GM06990 (cell line): ENCODE measurements around the gene PANX2.
"Not testable (repeated sequence)": the region's sequence is repeated elsewhere in the genome, so short reads cannot be mapped to it uniquely, and the experiment has no call there.

Source experiments
- DNase-seq: peaks from one replicate; pipeline ENCODE4 v3.0.0-alpha.2; 2011; ENCODE audit not compliant: insufficient read length; ENCODE audit errors: extremely low read depth
- H3K27me3 ChIP-seq: replicated peaks from 2 replicates; pipeline ENCODE4 v1.6.0; 2011; ENCODE audit warnings: low read length; ENCODE audit not compliant: control insufficient read depth, insufficient read depth
- H3K36me3 ChIP-seq: 2 replicates; pipeline ENCODE4 v1.5.1; 2011; ENCODE audit warnings: low read length; ENCODE audit not compliant: control insufficient read depth, insufficient read depth
- H3K4me3 ChIP-seq: replicated peaks from 2 replicates; pipeline ENCODE4 v1.5.1; 2011; ENCODE audit warnings: low read depth, mild to moderate bottlenecking, control low read depth, low read length
- CTCF ChIP-seq: IDR thresholded peaks from 2 replicates; pipeline ENCODE4 v1.5.1; 2011; ENCODE audit warnings: low read length, control low read depth, mild to moderate bottlenecking, inconsistent platforms; ENCODE audit not compliant: insufficient read depth, poor library complexity, severe bottlenecking

PANX2 gene

GRCh38 chr22:50131894-50132293 lies 38.6 kb upstream of the PANX2 start:
- DNase-seq: no peak
- TF ChIP-seq CTCF: no peak
- Histone ChIP-seq H3K36me3 (no peaks in the 10 kb centered on the region), H3K4me3 (no peak overlapping the region), H3K27me3 (no peaks in the 10 kb centered on the region)

GRCh38 chr22:50134481-50134880 lies 36.0 kb upstream of the PANX2 start:
- no peak for TF ChIP-seq CTCF
- Histone ChIP-seq H3K4me3 (no peak overlapping the region), H3K36me3 (no peaks in the 10 kb centered on the region), H3K27me3 (no peaks in the 10 kb centered on the region)
- DNase-seq: no peak

GRCh38 chr22:50136581-50137015 lies 33.9 kb upstream of the PANX2 start:
- no peak for TF ChIP-seq CTCF
- DNase-seq: no peak
- no peaks in the 10 kb centered on the region for H3K36me3 ChIP-seq
- no peaks in the 10 kb centered on the region for H3K27me3 ChIP-seq
- H3K4me3 ChIP-seq: no peak overlapping the region

GRCh38 chr22:50137277-50137676 lies 33.3 kb upstream of the PANX2 start:
- not testable (repeated sequence) for H3K27me3 ChIP-seq, DNase-seq, H3K4me3 ChIP-seq, H3K36me3 ChIP-seq

- TF ChIP-seq CTCF: no peak
- DNase-seq: no peak
- no peaks in the 10 kb centered on the region for H3K36me3 ChIP-seq
- no peaks in the 10 kb centered on the region for H3K27me3 ChIP-seq
- H3K4me3 ChIP-seq: no peak overlapping the region
These were observed 32.5 kb upstream of the PANX2 start for GRCh38 chr22:50138041-50138440.

- no peak for TF ChIP-seq CTCF
- DNase-seq: no peak
- no peaks in the 10 kb centered on the region for H3K27me3 ChIP-seq
- H3K36me3 ChIP-seq: no peaks in the 10 kb centered on the region
- no peak overlapping the region for H3K4me3 ChIP-seq
These were observed 31.5 kb upstream of the PANX2 start for GRCh38 chr22:50138988-50139387.
